ENCODE measurements around the gene RTF2.

The RTF2 gene

GRCh38 chr20:56429502-56429901 lies 38.9 kb upstream of the RTF2 start:
- Histone ChIP-seq H3K27ac (ENCODE audit: low read length) (no peak overlapping the region), H3K9ac (ENCODE audit: low read length) (no peak overlapping the region), H3K4me1 (ENCODE audit: low read length) (no peaks in the 10 kb centered on the region), H3K9me3 (replicated peaks; ENCODE audit: insufficient read depth, low read length) (no peaks in the 10 kb centered on the region), H2AFZ (ENCODE audit: low read length) (no peak overlapping the region), H3K4me2 (ENCODE audit: low read depth, low read length) (no peak overlapping the region), H3K4me3 (ENCODE audit: low read length) (no peak overlapping the region), H3K79me2 (ENCODE audit: low read length) (no peaks in the 10 kb centered on the region), H3K36me3 (replicated peaks; ENCODE audit: insufficient read depth, low read length) (no peaks in the 10 kb centered on the region), H3K27me3 (replicated peaks; ENCODE audit: insufficient read depth, low read length) (no peaks in the 10 kb centered on the region), H3F3A (ENCODE audit: insufficient read depth, low read length) (no peaks in the 10 kb centered on the region), H3K9me2 (replicated peaks; ENCODE audit: insufficient read depth, low read length) (no peaks in the 10 kb centered on the region), H4K20me1 (ENCODE audit: insufficient read depth, low read length) (no peaks in the 10 kb centered on the region)
- DNase-seq = no peak
- TF ChIP-seq EZH2 (optimal IDR thresholded peaks at IDR 0.05; ENCODE audit: low read depth, low read length) = no peak
- no peak for TF ChIP-seq EZH2phosphoT487 (IDR thresholded peaks at IDR 0.05; ENCODE audit: low read length)
- TF ChIP-seq, protein P1, sequence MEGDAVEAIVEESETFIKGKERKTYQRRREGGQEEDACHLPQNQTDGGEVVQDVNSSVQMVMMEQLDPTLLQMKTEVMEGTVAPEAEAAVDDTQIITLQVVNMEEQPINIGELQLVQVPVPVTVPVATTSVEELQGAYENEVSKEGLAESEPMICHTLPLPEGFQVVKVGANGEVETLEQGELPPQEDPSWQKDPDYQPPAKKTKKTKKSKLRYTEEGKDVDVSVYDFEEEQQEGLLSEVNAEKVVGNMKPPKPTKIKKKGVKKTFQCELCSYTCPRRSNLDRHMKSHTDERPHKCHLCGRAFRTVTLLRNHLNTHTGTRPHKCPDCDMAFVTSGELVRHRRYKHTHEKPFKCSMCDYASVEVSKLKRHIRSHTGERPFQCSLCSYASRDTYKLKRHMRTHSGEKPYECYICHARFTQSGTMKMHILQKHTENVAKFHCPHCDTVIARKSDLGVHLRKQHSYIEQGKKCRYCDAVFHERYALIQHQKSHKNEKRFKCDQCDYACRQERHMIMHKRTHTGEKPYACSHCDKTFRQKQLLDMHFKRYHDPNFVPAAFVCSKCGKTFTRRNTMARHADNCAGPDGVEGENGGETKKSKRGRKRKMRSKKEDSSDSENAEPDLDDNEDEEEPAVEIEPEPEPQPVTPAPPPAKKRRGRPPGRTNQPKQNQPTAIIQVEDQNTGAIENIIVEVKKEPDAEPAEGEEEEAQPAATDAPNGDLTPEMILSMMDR (IDR thresholded peaks at IDR 0.05; ENCODE audit: low read length) = no peak

DNA sequence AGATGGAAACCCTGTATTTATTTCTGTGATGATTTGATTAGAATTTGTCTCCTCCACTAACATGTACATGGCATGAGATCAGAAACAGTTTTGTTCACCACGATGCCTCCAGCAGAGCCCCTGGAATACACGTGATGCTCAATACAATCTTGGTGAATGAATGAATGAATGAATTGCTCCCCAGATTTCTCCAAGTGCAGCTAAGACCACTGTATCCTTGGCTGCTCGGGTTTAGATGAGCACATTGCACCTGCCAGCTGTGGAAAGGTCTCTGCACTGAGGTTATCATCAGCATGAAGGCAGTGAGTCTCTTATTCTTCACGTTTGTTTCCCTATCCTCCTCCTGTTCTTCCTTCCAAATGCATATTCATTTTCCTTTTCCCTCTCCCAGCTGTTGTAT lies 38.5 kb upstream of the RTF2 start:
- Histone ChIP-seq H3K9me2 (replicated peaks; ENCODE audit: insufficient read depth, low read length) (no peaks in the 10 kb centered on the region), H2AFZ (ENCODE audit: low read length) (no peak overlapping the region), H3K9ac (ENCODE audit: low read length) (no peak overlapping the region), H3K36me3 (replicated peaks; ENCODE audit: insufficient read depth, low read length) (no peaks in the 10 kb centered on the region), H3F3A (ENCODE audit: insufficient read depth, low read length) (no peaks in the 10 kb centered on the region), H3K9me3 (replicated peaks; ENCODE audit: insufficient read depth, low read length) (no peaks in the 10 kb centered on the region), H3K4me3 (ENCODE audit: low read length) (no peak overlapping the region), H3K79me2 (ENCODE audit: low read length) (no peaks in the 10 kb centered on the region), H3K4me2 (ENCODE audit: low read depth, low read length) (no peak overlapping the region), H3K4me1 (ENCODE audit: low read length) (no peaks in the 10 kb centered on the region), H3K27me3 (replicated peaks; ENCODE audit: insufficient read depth, low read length) (no peaks in the 10 kb centered on the region), H4K20me1 (ENCODE audit: insufficient read depth, low read length) (no peaks in the 10 kb centered on the region), H3K27ac (ENCODE audit: low read length) (no peak overlapping the region)
- TF ChIP-seq EZH2phosphoT487 (IDR thresholded peaks at IDR 0.05; ENCODE audit: low read length) = no peak
- no peak for TF ChIP-seq EZH2 (optimal IDR thresholded peaks at IDR 0.05; ENCODE audit: low read depth, low read length)
- TF ChIP-seq, protein P1 (IDR thresholded peaks at IDR 0.05; ENCODE audit: low read length) = no peak
- DNase-seq = no peak

- no peaks in the 10 kb centered on the region for H4K20me1 ChIP-seq (ENCODE audit: insufficient read depth, low read length)
- H3K9me2 ChIP-seq (replicated peaks; ENCODE audit: insufficient read depth, low read length) = no peaks in the 10 kb centered on the region
- H3K4me2 ChIP-seq (ENCODE audit: low read depth, low read length) = no peak overlapping the region
- no peak for TF ChIP-seq EZH2phosphoT487 (IDR thresholded peaks at IDR 0.05; ENCODE audit: low read length)
- TF ChIP-seq, protein P1 (IDR thresholded peaks at IDR 0.05; ENCODE audit: low read length) = no peak
- no peak for TF ChIP-seq EZH2 (optimal IDR thresholded peaks at IDR 0.05; ENCODE audit: low read depth, low read length)
- no peaks in the 10 kb centered on the region for H3K9me3 ChIP-seq (replicated peaks; ENCODE audit: insufficient read depth, low read length)
- no peak overlapping the region for H3K9ac ChIP-seq (ENCODE audit: low read length)
- H3K27ac ChIP-seq (ENCODE audit: low read length) = no peak overlapping the region
- H3K79me2 ChIP-seq (ENCODE audit: low read length) = no peaks in the 10 kb centered on the region
- H3K4me1 ChIP-seq (ENCODE audit: low read length) = no peaks in the 10 kb centered on the region
- H3K27me3 ChIP-seq (replicated peaks; ENCODE audit: insufficient read depth, low read length) = no peaks in the 10 kb centered on the region
- DNase-seq = no peak
- H3K36me3 ChIP-seq (replicated peaks; ENCODE audit: insufficient read depth, low read length) = no peaks in the 10 kb centered on the region
- no peak overlapping the region for H3K4me3 ChIP-seq (ENCODE audit: low read length)
- H3F3A ChIP-seq (ENCODE audit: insufficient read depth, low read length) = no peaks in the 10 kb centered on the region
- H2AFZ ChIP-seq (ENCODE audit: low read length) = no peak overlapping the region
These were observed 38.0 kb upstream of the RTF2 start for GRCh38 chr20:56430461-56430860.

Data from MM.1S (cell line).